ENCODE measurements around the gene KRT13. TPM values are rescaled to one million over a fixed set of nuclear protein-coding genes. Genes with fewer than 3 reads are reported as not detected.

Gene KRT13
- total and polyA plus RNA-seq, 9 of the 15 experiments (the other 6 are each of a cell fraction or from before 2014, with no cell fraction given) = 0.11 to 1.1 (median 0.24) TPM; not detected in 3

DNA sequence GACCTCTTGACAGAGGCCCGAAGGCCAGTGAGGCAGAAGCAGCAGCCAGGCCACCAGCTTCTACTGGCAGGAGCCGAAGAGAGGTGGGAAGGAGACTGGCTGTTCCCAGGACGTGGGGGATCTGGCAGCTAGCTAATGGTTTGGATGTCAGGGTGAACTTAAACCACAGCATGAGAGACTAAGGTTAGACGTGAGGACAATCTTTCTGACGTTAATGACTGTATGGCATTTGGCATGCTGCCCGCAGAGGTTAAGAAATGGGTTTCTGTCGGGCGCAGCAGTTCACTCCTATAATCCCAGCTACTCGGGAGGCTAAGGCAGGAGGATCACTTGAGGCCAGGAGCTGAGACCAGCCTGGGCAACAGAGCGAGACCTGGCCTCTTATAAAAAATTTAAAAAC, 6.3 kb upstream of the KRT13 start:
- no peaks in the 10 kb centered on the region for H3K9me1 ChIP-seq (ENCODE audit: control insufficient read depth, insufficient read depth, low read length)
- ChIA-PET CTCF (ENCODE audit: low intra/inter-chr PET ratio) (no interaction called here), POLR2A (interaction anchor here (1.1 to 1.6 kb wide), 2 partner anchors 12 to 16 kb away, joined by 3 to 7 read pairs; partner anchors contain the start of gene KRT19)
- H4K20me1 ChIP-seq (replicated peaks; ENCODE audit: control insufficient read depth, insufficient read depth, low read length) = no peaks in the 10 kb centered on the region
- H3K27me3 ChIP-seq (ENCODE audit: control insufficient read depth in 2 of 2, insufficient read depth in 2 of 2, low read length in 2 of 2) = no peaks in the 10 kb centered on the region
- DNase-seq (ENCODE audit: extremely low read depth in 1 of 4, low spot score in 3 of 4) = no peak
- no peak overlapping the region for H3K27ac ChIP-seq (ENCODE audit: extremely low read depth, low read depth, low read length)
- no peaks in the 10 kb centered on the region for H3K9me3 ChIP-seq (replicated peaks; ENCODE audit: control insufficient read depth, insufficient read depth, low read depth, low read length)
- H3K36me3 ChIP-seq (ENCODE audit: control insufficient read depth, insufficient read depth, low read length) = no peaks in the 10 kb centered on the region
- H3K4me3 ChIP-seq = no peak overlapping the region
- intact Hi-C loops (cut with micrococcal nuclease) (no loop called here), in situ Hi-C loops (cut with MboI) (no loop called here)
- H2AFZ ChIP-seq (ENCODE audit: low read depth, low read length) = peak overlapping the region; percentile 79
- TF ChIP-seq HDGF (IDR thresholded peaks at IDR 0.05) (0 out of 2 replicates have a peak, but pooled peaks have one; percentile 0), NFIC (IDR thresholded peaks at IDR 0.05) (peak; percentile 30; the same call in 1 of the 2 replicates), TRIM24 (IDR thresholded peaks at IDR 0.05) (no peak)
- no peaks in the 10 kb centered on the region for H3K79me2 ChIP-seq (ENCODE audit: control insufficient read depth, insufficient read depth, low read length)
- peaks cover 38 to 39% of the 10 kb centered on the region in 2 experiments for H3K4me1 ChIP-seq (replicated peaks in 1 of 2; ENCODE audit: control insufficient read depth in 2 of 2, insufficient read depth in 2 of 2, low read length in 2 of 2)
- FAIRE-seq = no peak
- peak overlapping the region; percentile 78; the same call in 1 of the 2 replicates for H3K4me2 ChIP-seq (ENCODE audit: insufficient read depth, low read length)
- WGBS (ENCODE audit: insufficient coverage, low coverage, missing lambda C conversion rate) = 55% methylated on average over 10 of the region's 10 CpGs
- no peak for ATAC-seq
- H3K9ac ChIP-seq (ENCODE audit: insufficient read depth in 1 of 2, low read depth in 2 of 2, low read length in 2 of 2) = peak overlapping the region; percentile 31 to 84; a peak in 3 of 4 replicates
- BruUV-seq (replicated peaks) = no TSS peak

DNA sequence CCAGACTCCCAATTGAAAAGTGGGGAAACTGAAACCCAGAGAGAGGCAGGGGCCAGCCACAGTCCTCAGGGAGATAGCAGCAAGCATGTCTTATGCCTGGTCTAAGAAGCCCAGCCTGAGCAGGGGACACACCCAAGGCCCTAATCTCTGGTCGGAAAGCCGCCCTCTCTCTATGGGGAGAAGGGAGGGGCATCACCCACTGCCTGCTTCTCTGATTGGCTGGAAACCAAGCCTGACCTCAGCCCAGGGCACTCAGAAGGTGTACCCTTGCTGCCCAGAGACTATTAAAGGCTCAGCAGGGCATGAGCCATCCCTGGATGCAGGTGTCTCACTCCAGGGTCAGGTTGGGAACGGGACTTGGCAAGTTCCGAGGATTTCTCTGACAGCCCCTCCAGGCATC, 5.7 kb upstream of the KRT13 start:
- peak; percentile 94 for FAIRE-seq
- TF ChIP-seq ZNF699 (CRISPR knock-in tag; IDR thresholded peaks at IDR 0.05; ENCODE audit: insufficient replicate concordance) = no peak
- TF ChIP-seq HDGF (IDR thresholded peaks at IDR 0.05) = 0 out of 2 replicates have a peak, but pooled peaks have one; percentile 19
- peak; percentile 31; the same call in 1 of the 2 replicates for TF ChIP-seq ZNF583 (CRISPR knock-in tag; IDR thresholded peaks at IDR 0.05)
- no peak for TF ChIP-seq ZNF551 (CRISPR knock-in tag; IDR thresholded peaks at IDR 0.05)
- no peak for TF ChIP-seq ZFP30 (CRISPR knock-in tag; IDR thresholded peaks at IDR 0.05; ENCODE audit: borderline replicate concordance)
- TF ChIP-seq SIX5 (IDR thresholded peaks at IDR 0.05; ENCODE audit: borderline replicate concordance in 1 of 2, insufficient read depth in 1 of 2, low read depth in 1 of 2, low read length in 2 of 2) = no peak
- no peak for TF ChIP-seq MCM3 (IDR thresholded peaks at IDR 0.05)
- no peak for TF ChIP-seq FOS (IDR thresholded peaks at IDR 0.05; ENCODE audit: extremely low read depth, insufficient read length)
- no peak for TF ChIP-seq SMAD1 (IDR thresholded peaks at IDR 0.05; ENCODE audit: low read depth, low read length, partially characterized antibody)
- no peak for TF ChIP-seq ZNF507 (tag; conservative IDR thresholded peaks at IDR 0.05)
- TF ChIP-seq ZNF668 (CRISPR knock-in tag; IDR thresholded peaks at IDR 0.05) = no peak
- peak; percentile 23; the same call in 1 of the 2 replicates for TF ChIP-seq L3MBTL2 (IDR thresholded peaks at IDR 0.05)
- no peak for TF ChIP-seq ZBTB8A (IDR thresholded peaks at IDR 0.05; ENCODE audit: partially characterized antibody)
- TF ChIP-seq TRIM24 (IDR thresholded peaks at IDR 0.05) = no peak
- no peak for TF ChIP-seq YY1 (IDR thresholded peaks at IDR 0.05; ENCODE audit: borderline replicate concordance in 1 of 3, control insufficient read depth in 1 of 3, extremely low read depth in 1 of 3, insufficient read depth in 3 of 3, insufficient read length in 1 of 3, insufficient replicate concordance in 2 of 3, low read depth in 1 of 3, low read length in 2 of 3)
- TF ChIP-seq RHOXF2B (CRISPR knock-in tag; conservative IDR thresholded peaks at IDR 0.05) = no peak
- TF ChIP-seq KLF1 (tag; IDR thresholded peaks at IDR 0.05) = peak; percentile 86

More for the DNA sequence above, 5.7 kb upstream of the KRT13 start:
- intact Hi-C loops (cut with micrococcal nuclease) = no loop called here
- ChIA-PET POLR2A (interaction anchor here (1.1 kb wide), 1 partner anchor 11 kb away, joined by 3 read pairs; no protein-coding TSS in a partner anchor), CTCF (ENCODE audit: low intra/inter-chr PET ratio) (no interaction called here)
- peak overlapping the region; percentile 25; the same call in 2 of the 3 replicates for H3K27ac ChIP-seq (ENCODE audit: extremely low read depth, low read depth, low read length)
- H3K36me3 ChIP-seq (ENCODE audit: control insufficient read depth, insufficient read depth, low read length) = no peaks in the 10 kb centered on the region
- no peak overlapping the region for H3K4me3 ChIP-seq
- H3K4me2 ChIP-seq (ENCODE audit: insufficient read depth, low read length) = peak overlapping the region; percentile 78
- WGBS (ENCODE audit: insufficient coverage, low coverage, missing lambda C conversion rate) = 55% methylated on average over 2 of the region's 4 CpGs
- no peaks in the 10 kb centered on the region for H3K9me3 ChIP-seq (replicated peaks; ENCODE audit: control insufficient read depth, insufficient read depth, low read depth, low read length)
- peak; percentile 89 to 96 (median 92) for DNase-seq (ENCODE audit: extremely low read depth in 1 of 4, low spot score in 3 of 4)
- H3K9ac ChIP-seq (ENCODE audit: insufficient read depth in 1 of 2, low read depth in 2 of 2, low read length in 2 of 2) = peak overlapping the region; percentile 54 to 84; a peak in 3 of 4 replicates
- no peaks in the 10 kb centered on the region for H3K9me1 ChIP-seq (ENCODE audit: control insufficient read depth, insufficient read depth, low read length)
- H3K27me3 ChIP-seq (ENCODE audit: control insufficient read depth in 2 of 2, insufficient read depth in 2 of 2, low read length in 2 of 2) = no peaks in the 10 kb centered on the region
- BruUV-seq (replicated peaks) = no TSS peak
- no peaks in the 10 kb centered on the region for H3K79me2 ChIP-seq (ENCODE audit: control insufficient read depth, insufficient read depth, low read length)
- H3K4me1 ChIP-seq (replicated peaks in 1 of 2; ENCODE audit: control insufficient read depth in 2 of 2, insufficient read depth in 2 of 2, low read length in 2 of 2) = peaks cover 35 to 41% of the 10 kb centered on the region in 2 experiments
- no peaks in the 10 kb centered on the region for H4K20me1 ChIP-seq (replicated peaks; ENCODE audit: control insufficient read depth, insufficient read depth, low read length)
- H2AFZ ChIP-seq (ENCODE audit: low read depth, low read length) = peak overlapping the region; percentile 79
- in situ Hi-C loops (cut with MboI) = no loop called here
- ATAC-seq = peak; percentile 98
